Smooth muscle cell (in vitro differentiated cells): Measurements from ENCODE around the gene N4BP2. TPM values are rescaled to one million over a fixed set of nuclear protein-coding genes. Genes with fewer than 3 reads are reported as not detected.
"Not testable (repeated sequence)": the region's sequence is repeated elsewhere in the genome, so short reads cannot be mapped to it uniquely, and the experiment has no call there.

Experiments
- DNase-seq: peaks from one replicate; lab custom pipeline; 2025; ENCODE audit not compliant: unreplicated experiment; lab: John Stamatoyannopoulos, UW
- H2AFZ ChIP-seq: fragments of 200-600 bp; sonication (generic); 2 replicates; pipeline ENCODE4 v1.6.0; 2016; ENCODE audit warnings: antibody characterized with exemption, low read depth, mild to moderate bottlenecking
- H3F3A ChIP-seq: fragments of 200-600 bp; sonication (generic); 2 replicates; pipeline ENCODE4 v1.6.0; 2017; ENCODE audit warnings: antibody characterized with exemption, low read depth
- H3K27ac ChIP-seq: fragments of 200-600 bp; sonication (generic); 2 replicates; pipeline ENCODE4 v1.5.1; 2016; ENCODE audit warnings: low read depth, mild to moderate bottlenecking
- H3K27me3 ChIP-seq: fragments of 200-600 bp; sonication (generic); 2 replicates; pipeline ENCODE4 v1.6.1; 2016; ENCODE audit warnings: low read depth, mild to moderate bottlenecking
- H3K36me3 ChIP-seq: fragments of 200-600 bp; sonication (generic); 2 replicates; pipeline ENCODE4 v1.5.1; 2016; ENCODE audit warnings: low read depth
- H3K4me1 ChIP-seq: fragments of 200-600 bp; sonication (generic); 2 replicates; pipeline ENCODE4 v1.5.1; 2016; ENCODE audit warnings: low read depth
- H3K4me2 ChIP-seq: fragments of 200-600 bp; sonication (generic); 2 replicates; pipeline ENCODE4 v1.6.0; 2016; ENCODE audit warnings: mild to moderate bottlenecking
- H3K4me3 ChIP-seq: fragments of 200-600 bp; sonication (generic); 2 replicates; pipeline ENCODE4 v1.5.1; 2016; ENCODE audit warnings: mild to moderate bottlenecking
- H3K79me2 ChIP-seq: fragments of 200-600 bp; sonication (generic); 2 replicates; pipeline ENCODE4 v1.6.0; 2016; ENCODE audit warnings: low read depth, mild to moderate bottlenecking
- H3K9ac ChIP-seq: fragments of 200-600 bp; sonication (generic); 2 replicates; pipeline ENCODE4 v1.6.0; 2016; ENCODE audit warnings: low read depth
- H3K9me3 ChIP-seq: fragments of 200-600 bp; sonication (generic); replicated peaks from 2 replicates; pipeline ENCODE4 v1.5.1; 2016; ENCODE audit warnings: low read depth
- H4K20me1 ChIP-seq: fragments of 200-600 bp; sonication (generic); 2 replicates; pipeline ENCODE4 v1.6.0; 2016; ENCODE audit warnings: low read depth
- CTCF ChIP-seq: fragments of 200-600 bp; sonication (generic); IDR thresholded peaks from 2 replicates; pipeline ENCODE4 v1.5.1; 2017; ENCODE audit warnings: borderline replicate concordance, mild to moderate bottlenecking, antibody characterized with exemption; ENCODE audit not compliant: insufficient read depth, poor library complexity, severe bottlenecking
- WGBS: methylation state at CpG from one replicate; pipeline ENCODE4 v1.1.7; 2016; ENCODE audit warnings: low lambda C conversion rate; 5-methylcytosine and 5-hydroxymethylcytosine counted together
- polyA plus RNA-seq: library from polyadenylated mRNA; unstranded; fragments of >200 nt; fragmentation: Nextera tagmentation; extraction: Ambion mirVana; gene quantifications from 2 replicates; pipeline ENCODE4 v1.2.1, GENCODE V29; 2016
- total RNA-seq: library from RNA; depleted of rRNA; stranded (reverse); fragments of >200 nt; gene quantifications from 2 replicates; pipeline ENCODE4 v1.2.3, GENCODE V29; 2014

The N4BP2 gene
- total and polyA plus RNA-seq, 2 experiments from 2014 or later = 9.0 to 40.0 TPM

GRCh38 chr4:40066651-40067050 is 10.0 kb downstream of the N4BP2 start:
- TF ChIP-seq CTCF = no peak
- H3K4me3 ChIP-seq = no peak overlapping the region
- WGBS = 97% methylated on average over 3 of the region's 3 CpGs
- H3K9me3 ChIP-seq = no peaks in the 10 kb centered on the region
- no peaks in the 10 kb centered on the region for H3K36me3 ChIP-seq
- no peaks in the 10 kb centered on the region for H3K27me3 ChIP-seq
- no peaks in the 10 kb centered on the region for H3F3A ChIP-seq
- H3K79me2 ChIP-seq = peaks cover 97% of the 10 kb centered on the region
- no peak overlapping the region for H3K9ac ChIP-seq
- H4K20me1 ChIP-seq = peaks cover 54% of the 10 kb centered on the region
- H2AFZ ChIP-seq = no peak overlapping the region
- no peak for DNase-seq
- H3K27ac ChIP-seq = no peak overlapping the region
- H3K4me2 ChIP-seq = no peak overlapping the region
- H3K4me1 ChIP-seq = no peaks in the 10 kb centered on the region

GRCh38 chr4:40070387-40070786 is 13.7 kb downstream of the N4BP2 start:
- no peaks in the 10 kb centered on the region for H3K27me3 ChIP-seq
- no peak overlapping the region for H3K4me2 ChIP-seq
- H3K9me3 ChIP-seq = no peaks in the 10 kb centered on the region
- H3K27ac ChIP-seq = no peak overlapping the region
- H3K36me3 ChIP-seq = peaks cover 5% of the 10 kb centered on the region
- WGBS = 100% methylated on average over 1 of the region's 1 CpG
- no peak overlapping the region for H3K9ac ChIP-seq
- DNase-seq = no peak
- H3K4me3 ChIP-seq = no peak overlapping the region
- no peaks in the 10 kb centered on the region for H3F3A ChIP-seq
- H3K4me1 ChIP-seq = no peaks in the 10 kb centered on the region
- no peak overlapping the region for H2AFZ ChIP-seq
- H3K79me2 ChIP-seq = peaks cover 95% of the 10 kb centered on the region
- H4K20me1 ChIP-seq = peaks cover 50% of the 10 kb centered on the region
- TF ChIP-seq CTCF = no peak

DNA sequence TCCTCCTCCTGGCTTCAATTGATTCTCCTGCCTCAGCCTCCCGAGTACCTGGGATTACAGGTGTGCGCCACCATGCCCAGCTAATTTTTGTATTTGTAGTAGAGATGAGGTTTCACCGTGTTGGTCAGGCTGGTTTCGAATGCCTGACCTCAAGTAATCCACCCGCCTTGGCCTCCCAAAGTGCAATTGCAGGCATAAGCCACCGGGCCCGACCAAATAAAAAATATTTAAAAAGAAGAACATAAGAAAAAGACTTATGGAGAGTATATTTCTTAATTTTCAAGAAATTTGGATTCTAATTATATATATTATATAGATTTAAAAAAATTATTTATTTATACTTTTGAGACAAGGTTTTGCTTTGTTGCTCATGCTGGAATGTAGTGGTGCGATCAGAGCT is 29.8 kb downstream of the N4BP2 start:
- Histone ChIP-seq H3K27ac (no peak overlapping the region), H2AFZ (no peak overlapping the region), H3F3A (no peaks in the 10 kb centered on the region), H3K27me3 (no peaks in the 10 kb centered on the region), H3K4me1 (no peaks in the 10 kb centered on the region), H4K20me1 (peaks cover 18% of the 10 kb centered on the region), H3K9me3 (no peaks in the 10 kb centered on the region), H3K4me2 (no peak overlapping the region), H3K4me3 (no peak overlapping the region), H3K9ac (no peak overlapping the region), H3K36me3 (no peaks in the 10 kb centered on the region), H3K79me2 (peaks cover 62% of the 10 kb centered on the region)
- TF ChIP-seq CTCF = no peak
- no peak for DNase-seq
- 98% methylated on average over 8 of the region's 8 CpGs for WGBS

DNA sequence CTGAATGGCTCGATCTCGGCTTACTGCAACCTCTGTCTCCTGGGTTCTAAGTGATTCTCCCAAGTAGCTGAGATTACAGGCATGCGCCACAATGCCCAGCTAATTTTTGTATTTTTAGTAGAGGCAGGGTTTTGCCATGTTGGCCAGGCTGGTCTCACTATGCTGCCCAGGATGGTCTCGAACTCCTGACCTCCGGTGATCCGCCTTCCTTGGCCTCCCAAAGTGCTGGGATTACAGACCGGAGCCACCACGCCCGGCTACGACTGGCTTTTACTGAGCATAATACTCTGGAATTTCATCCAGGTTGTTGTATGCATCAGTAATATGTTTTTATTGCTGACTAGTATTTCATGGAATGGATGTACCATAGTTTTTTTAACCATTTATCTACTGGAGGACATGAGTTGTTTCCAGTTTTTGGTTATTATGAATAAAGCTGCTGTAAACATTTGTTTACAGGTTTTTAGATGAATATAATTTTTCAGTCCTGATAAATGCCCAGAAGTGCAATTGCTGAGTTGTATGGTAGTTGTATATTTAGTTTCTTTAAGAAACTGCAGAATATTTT is 31.2 kb downstream of the N4BP2 start:
- no peak for TF ChIP-seq CTCF
- whole genome bisulfite sequencing = 89% methylated on average over 10 of the region's 10 CpGs
- Histone ChIP-seq H3K27ac (no peak overlapping the region), H3K9me3 (no peaks in the 10 kb centered on the region), H3K9ac (no peak overlapping the region), H3K4me3 (no peak overlapping the region), H3F3A (no peaks in the 10 kb centered on the region), H3K36me3 (no peaks in the 10 kb centered on the region), H3K4me2 (no peak overlapping the region), H3K79me2 (peaks cover 63% of the 10 kb centered on the region), H3K27me3 (no peaks in the 10 kb centered on the region), H4K20me1 (peaks cover 18% of the 10 kb centered on the region), H2AFZ (no peak overlapping the region), H3K4me1 (no peaks in the 10 kb centered on the region)
- DNase-seq = no peak

DNA sequence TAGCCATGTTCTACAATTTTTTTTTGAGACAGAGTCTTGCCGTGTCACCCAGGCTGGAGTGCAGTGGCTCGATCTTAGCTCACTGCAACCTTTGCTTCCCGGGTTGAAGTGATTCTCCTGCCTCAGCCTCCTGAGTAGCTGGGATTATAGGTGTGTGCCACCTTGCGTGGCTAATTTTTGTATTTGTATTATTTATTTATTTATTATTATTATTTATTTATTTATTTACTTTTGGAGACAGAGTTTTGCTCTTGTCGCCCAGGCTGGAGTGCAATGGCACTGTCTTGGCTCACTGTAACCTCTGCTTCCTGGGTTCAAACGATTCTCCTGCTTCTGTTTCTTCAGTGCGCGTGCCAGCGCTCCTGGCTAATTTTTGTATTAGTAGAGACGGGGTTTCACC is 36.8 kb downstream of the N4BP2 start:
- H3K27ac ChIP-seq, H2AFZ ChIP-seq, H3K36me3 ChIP-seq, H3K4me3 ChIP-seq, H3K27me3 ChIP-seq, H3K9ac ChIP-seq, H3K4me1 ChIP-seq, H3K9me3 ChIP-seq, DNase-seq, H3K4me2 ChIP-seq, H3F3A ChIP-seq: not testable (repeated sequence)
- H3K79me2 ChIP-seq = peaks cover 77% of the 10 kb centered on the region
- peaks cover 13% of the 10 kb centered on the region for H4K20me1 ChIP-seq
- WGBS = 99% methylated on average over 10 of the region's 10 CpGs
